ENCODE data around the gene PLEKHM1. TPM values are rescaled to one million over a fixed set of nuclear protein-coding genes. Genes with fewer than 3 reads are reported as not detected.
"Not testable (repeated sequence)": the region's sequence is repeated elsewhere in the genome, so short reads cannot be mapped to it uniquely, and the experiment has no call there.

PLEKHM1 gene
- total RNA-seq, 1 experiment from 2014 or later: 17.0 TPM

DNA sequence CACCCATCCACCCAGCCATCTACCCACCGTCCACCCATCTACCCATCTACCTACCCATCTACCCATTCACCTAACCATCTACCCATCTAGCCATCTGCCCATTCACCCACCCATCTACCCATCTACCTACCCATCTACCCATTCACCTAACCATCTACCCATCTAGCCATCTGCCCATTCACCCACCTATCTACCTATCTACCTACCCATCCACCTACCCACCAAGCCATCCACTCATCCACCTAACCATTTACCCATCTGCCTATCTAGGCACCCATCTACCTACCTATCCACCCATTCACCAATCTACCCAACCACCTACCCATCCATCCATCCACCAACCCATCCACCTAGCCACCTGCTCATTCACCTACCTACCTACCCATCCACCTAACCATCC is 41.3 kb downstream of the PLEKHM1 start:
- not testable (repeated sequence) for H3K36me3 ChIP-seq; H3K4me1 ChIP-seq; H3K4me3 ChIP-seq; DNase-seq; H3K27me3 ChIP-seq; H3K27ac ChIP-seq; H3K9me3 ChIP-seq (replicated peaks)

DNA sequence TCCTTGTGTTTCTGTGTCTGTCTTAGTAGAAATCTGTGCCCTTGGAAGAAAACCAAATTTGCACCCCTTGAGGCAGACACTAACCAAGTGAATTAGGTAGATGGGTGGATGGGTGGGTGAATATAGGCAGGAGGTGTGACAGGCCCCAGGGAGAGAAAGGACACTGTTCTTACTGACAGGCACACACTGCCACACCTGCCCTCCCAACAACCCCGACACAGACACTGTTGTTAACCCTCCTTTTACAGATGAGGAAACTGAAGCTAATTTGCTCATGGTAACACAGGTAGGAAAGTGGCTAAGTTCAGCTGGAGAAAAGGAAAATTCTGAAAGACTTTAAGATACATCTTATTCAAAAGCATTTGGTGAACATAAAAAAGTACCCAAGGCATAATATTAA is 42.0 kb downstream of the PLEKHM1 start:
- not testable (repeated sequence) for H3K4me3 ChIP-seq; H3K9me3 ChIP-seq (replicated peaks); H3K36me3 ChIP-seq; H3K27me3 ChIP-seq; H3K27ac ChIP-seq; H3K4me1 ChIP-seq; DNase-seq

DNA sequence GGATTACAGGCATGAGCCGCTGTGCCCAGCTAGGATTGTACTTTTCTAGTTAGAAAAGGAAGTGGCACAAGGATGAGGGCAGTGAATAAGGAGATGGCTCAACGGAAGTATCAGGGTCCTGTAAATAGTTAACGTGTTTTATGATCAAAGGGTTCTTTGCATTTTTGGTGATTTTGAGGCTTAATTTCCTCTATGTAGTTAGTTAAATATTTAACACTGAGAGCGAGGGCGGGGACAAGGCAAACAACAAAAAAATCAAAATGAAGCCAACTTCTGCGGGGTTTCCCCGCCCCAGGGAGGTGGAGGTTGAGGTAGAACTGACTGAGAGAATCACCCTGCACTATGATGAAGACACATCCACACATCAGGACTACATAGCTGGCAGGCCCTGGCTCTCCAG is 42.5 kb downstream of the PLEKHM1 start:
- H3K4me1 ChIP-seq; H3K27ac ChIP-seq; H3K9me3 ChIP-seq (replicated peaks); DNase-seq; H3K36me3 ChIP-seq; H3K4me3 ChIP-seq; H3K27me3 ChIP-seq: not testable (repeated sequence)

GRCh38 chr17:45447650-45448049 is 42.9 kb downstream of the PLEKHM1 start:
- H3K4me3 ChIP-seq; DNase-seq; H3K27ac ChIP-seq; H3K4me1 ChIP-seq; H3K9me3 ChIP-seq (replicated peaks); H3K27me3 ChIP-seq; H3K36me3 ChIP-seq: not testable (repeated sequence)

GRCh38 chr17:45446872-45447625 is 43.5 kb downstream of the PLEKHM1 start:
- H3K27ac ChIP-seq; H3K9me3 ChIP-seq (replicated peaks); H3K4me3 ChIP-seq; DNase-seq; H3K36me3 ChIP-seq; H3K4me1 ChIP-seq; H3K27me3 ChIP-seq: not testable (repeated sequence)

DNA sequence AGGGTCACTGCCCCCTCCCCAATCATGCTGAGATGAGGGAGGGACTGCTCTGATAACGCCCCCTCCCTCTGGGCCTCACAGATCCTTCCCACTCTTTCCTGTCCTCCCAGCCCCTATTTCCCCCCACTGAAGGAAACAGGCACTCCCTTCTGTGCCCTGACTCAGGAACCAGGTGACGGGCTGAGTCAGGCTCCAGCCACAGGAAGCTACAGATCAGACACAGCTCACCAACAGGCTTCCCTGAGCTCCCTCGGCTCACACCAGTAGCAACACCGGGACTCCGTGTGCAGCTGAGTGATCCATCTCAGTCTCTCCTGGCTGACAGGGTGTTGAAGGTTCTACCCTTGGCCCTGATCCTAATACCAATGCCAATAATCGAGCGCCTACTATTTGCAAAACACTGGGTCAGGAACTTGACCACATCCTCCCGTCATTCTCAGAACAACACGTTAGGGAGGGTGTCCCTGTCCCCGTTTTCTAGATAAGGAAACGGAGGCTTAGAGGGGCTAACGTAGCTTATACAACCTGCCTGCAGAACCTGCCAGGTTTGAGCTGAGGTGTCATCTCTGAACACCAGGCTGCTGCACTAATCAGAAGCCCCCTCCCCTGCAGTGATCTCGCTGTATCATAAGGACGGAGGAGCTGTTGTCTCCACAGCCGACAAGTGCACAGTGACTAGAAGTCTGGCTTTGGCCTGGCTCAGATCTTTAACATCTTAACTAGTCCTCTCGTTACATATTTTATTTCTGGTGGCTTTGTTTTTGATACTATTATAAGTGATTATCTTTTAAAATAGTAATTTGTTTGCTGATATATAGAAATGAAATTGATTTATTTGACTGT is 44.4 kb downstream of the PLEKHM1 start:
- H3K4me3 ChIP-seq; H3K4me1 ChIP-seq; H3K36me3 ChIP-seq; H3K27me3 ChIP-seq; H3K27ac ChIP-seq; H3K9me3 ChIP-seq (replicated peaks): not testable (repeated sequence)
- DNase-seq: peak in 1 of 2 experiments; percentile 17

- not testable (repeated sequence) for H3K9me3 ChIP-seq (replicated peaks); H3K4me1 ChIP-seq; H3K27me3 ChIP-seq; H3K36me3 ChIP-seq; DNase-seq; H3K27ac ChIP-seq; H3K4me3 ChIP-seq
Measured at GRCh38 chr17:45444856-45445820, 45.4 kb downstream of the PLEKHM1 start.

- H3K4me1 ChIP-seq; H3K27ac ChIP-seq; DNase-seq; H3K36me3 ChIP-seq; H3K9me3 ChIP-seq (replicated peaks); H3K4me3 ChIP-seq; H3K27me3 ChIP-seq: not testable (repeated sequence)
Measured at GRCh38 chr17:45444301-45444700, 46.2 kb downstream of the PLEKHM1 start.

DNA sequence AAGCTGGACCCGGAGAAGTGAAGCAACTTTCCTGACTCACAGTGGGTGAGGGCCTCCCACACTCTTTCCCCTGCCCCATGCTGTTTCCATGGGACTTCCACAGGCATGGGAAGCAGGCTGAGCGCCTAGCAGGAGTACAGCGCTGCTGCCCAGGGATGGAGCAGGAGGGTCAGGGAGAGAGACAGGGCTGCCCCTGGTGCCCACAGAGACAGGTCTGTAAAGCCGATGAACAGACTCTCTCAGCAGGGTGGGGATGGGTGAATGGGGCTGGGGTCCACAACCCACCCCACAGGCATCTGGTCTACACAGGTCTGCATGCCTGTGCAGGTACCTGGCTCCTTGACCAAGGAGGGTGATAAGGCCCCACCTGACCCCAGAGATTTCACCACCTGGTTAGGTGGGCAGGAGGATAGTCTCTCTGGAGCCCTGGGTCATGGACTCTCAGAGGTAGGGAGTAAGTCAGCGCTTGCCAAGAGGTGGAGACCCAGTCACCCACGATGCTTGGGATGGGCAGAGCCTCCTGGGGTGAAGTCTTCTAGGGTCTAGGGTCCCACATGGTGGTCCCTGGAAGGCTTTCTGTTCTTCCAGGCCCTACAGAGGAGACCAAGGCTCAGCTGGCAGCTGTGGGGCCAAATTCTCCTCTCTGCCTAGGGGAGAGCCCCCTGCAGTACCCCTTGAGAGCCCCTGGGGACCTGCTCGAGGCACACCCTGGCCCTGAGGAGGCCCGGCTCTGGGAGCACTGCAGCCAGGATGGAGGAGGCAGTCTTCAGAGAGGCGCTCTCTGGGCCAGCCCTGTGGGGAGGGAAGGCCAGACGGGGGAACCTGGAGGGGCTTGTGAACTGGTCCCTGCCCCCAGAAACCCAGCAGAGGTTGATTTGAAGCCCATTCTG is 46.9 kb downstream of the PLEKHM1 start:
- not testable (repeated sequence) for H3K36me3 ChIP-seq; DNase-seq; H3K27me3 ChIP-seq; H3K27ac ChIP-seq; H3K9me3 ChIP-seq (replicated peaks); H3K4me3 ChIP-seq; H3K4me1 ChIP-seq

- H3K27me3 ChIP-seq: no peaks in the 10 kb centered on the region
- no peak for DNase-seq
- no peak overlapping the region for H3K4me3 ChIP-seq
- no peaks in the 10 kb centered on the region for H3K36me3 ChIP-seq
- no peaks in the 10 kb centered on the region for H3K9me3 ChIP-seq (replicated peaks)
- no peak overlapping the region for H3K27ac ChIP-seq
- H3K4me1 ChIP-seq: 0 out of 2 replicates have a peak, but pooled peaks cover 5% of the 10 kb centered on the region
Measured at GRCh38 chr17:45441526-45442310, 48.8 kb downstream of the PLEKHM1 start.

GRCh38 chr17:45440839-45441515 is 49.5 kb downstream of the PLEKHM1 start:
- H3K9me3 ChIP-seq (replicated peaks); H3K36me3 ChIP-seq; H3K27me3 ChIP-seq; H3K4me1 ChIP-seq; H3K4me3 ChIP-seq; H3K27ac ChIP-seq; DNase-seq: not testable (repeated sequence)

- Histone ChIP-seq H3K36me3 (no peaks in the 10 kb centered on the region), H3K4me1 (0 out of 2 replicates have a peak, but pooled peaks cover 5% of the 10 kb centered on the region), H3K9me3 (replicated peaks) (no peaks in the 10 kb centered on the region), H3K27ac (no peak overlapping the region), H3K4me3 (no peak overlapping the region), H3K27me3 (no peaks in the 10 kb centered on the region)
- no peak for DNase-seq
Measured at GRCh38 chr17:45440161-45440778, 50.3 kb downstream of the PLEKHM1 start.

All from SJCRH30 (cell line).